GM12878 (cell line): ENCODE results near the gene DELE1. TPM values are rescaled to one million over a fixed set of nuclear protein-coding genes. Genes with fewer than 3 reads are reported as not detected.

Source experiments
- ATAC-seq: fragments of 200-7000 bp; cut with Tn5 transposase; 3 replicates; pipeline ENCODE4 v1.9.1; 2020; ENCODE audit warnings: mild to moderate bottlenecking, moderate library complexity
- BruUV-seq: library from RNA; stranded (reverse); fragments of 400-500 nt; replicated peaks from 2 replicates; lab custom pipeline; 2021; lab: Mats Ljungman, UMichigan
- CTCF ChIA-PET: fragments of 300-600 bp; sonication (Branson Sonifier 250); formaldehyde crosslinking; extraction: SDS; loops from one replicate; lab custom pipeline; 2021; ENCODE audit warnings: inconsistent platforms; lab: Yijun Ruan, JAX
- POLR2A ChIA-PET: fragments of 350-600 bp; formaldehyde crosslinking; extraction: SDS; loops from one replicate; lab custom pipeline; 2021; ENCODE audit warnings: inconsistent platforms; lab: Charles Lee
- RAD21 ChIA-PET: fragments of 300-600 bp; sonication (Branson Sonifier 250); formaldehyde crosslinking; loops from one replicate; lab custom pipeline; 2023; ENCODE audit warnings: antibody characterized with exemption; ENCODE audit not compliant: unreplicated experiment; lab: Charles Lee
- SMC1A ChIA-PET: fragments of 300-600 bp; sonication (Branson Sonifier 250); formaldehyde crosslinking; loops from one replicate; lab custom pipeline; 2023; ENCODE audit not compliant: unreplicated experiment, uncharacterized antibody; lab: Charles Lee
- DNase-seq: peaks from one replicate; pipeline ENCODE4 v3.0.0-alpha.2; 2011; ENCODE audit warnings: low read depth, low spot score
- FAIRE-seq: peaks from 3 replicates; lab custom pipeline; 2011; peaks lifted over from hg19 to GRCh38; lab: Jason Lieb, UNC
- H2AFZ ChIP-seq: 2 replicates; pipeline ENCODE4 v1.6.0; 2011; ENCODE audit warnings: low read depth, low read length, control low read depth; ENCODE audit not compliant: control insufficient read depth
- H3K27ac ChIP-seq: 2 replicates; pipeline ENCODE4 v1.5.1; 2011; ENCODE audit warnings: control low read depth; ENCODE audit not compliant: control insufficient read depth, insufficient read depth
- H3K27me3 ChIP-seq, 2 experiments: replicated peaks in 1 of 2; 2 replicates each; pipeline versions ENCODE4 v1.6.0 to v1.6.1; 2011; ENCODE audit warnings: low read length in 1 of 2; ENCODE audit not compliant: control insufficient read depth in 2 of 2, insufficient read depth in 2 of 2
- H3K36me3 ChIP-seq, 2 experiments: 2 replicates each; pipeline ENCODE4 v1.5.1; 2011; ENCODE audit warnings: low read length in 1 of 2; ENCODE audit not compliant: control insufficient read depth in 2 of 2, insufficient read depth in 2 of 2
- H3K4me1 ChIP-seq: 2 replicates; pipeline ENCODE4 v1.6.1; 2011; ENCODE audit warnings: mild to moderate bottlenecking, low read length, moderate library complexity, mixed read lengths; ENCODE audit not compliant: control insufficient read depth, insufficient read depth
- H3K4me2 ChIP-seq: 2 replicates; pipeline ENCODE4 v1.6.0; 2011; ENCODE audit warnings: control low read depth; ENCODE audit not compliant: control insufficient read depth, insufficient read depth
- H3K4me3 ChIP-seq: fragments of 200-600 bp; sonication (generic); 2 replicates; pipeline ENCODE4 v1.5.1; 2016
- H3K79me2 ChIP-seq: 2 replicates; pipeline ENCODE4 v1.6.0; 2011; ENCODE audit warnings: low read length; ENCODE audit not compliant: control insufficient read depth, insufficient read depth
- H3K9ac ChIP-seq: 2 replicates; pipeline ENCODE4 v1.8.0; 2011; ENCODE audit warnings: low read length, control low read depth, mixed read lengths; ENCODE audit not compliant: control insufficient read depth, insufficient read depth
- H3K9me3 ChIP-seq: replicated peaks from 3 replicates; pipeline ENCODE4 v1.5.1; 2011; ENCODE audit warnings: mild to moderate bottlenecking, low read length; ENCODE audit not compliant: control insufficient read depth, insufficient read depth
- H4K20me1 ChIP-seq: 2 replicates; pipeline ENCODE4 v1.6.0; 2011; ENCODE audit not compliant: control insufficient read depth, insufficient read depth
- ATF7 ChIP-seq: fragments of 450-650 bp; IDR thresholded peaks from 2 replicates; pipeline ENCODE4 v1.6.1; 2016; ENCODE audit warnings: low read depth, mild to moderate bottlenecking
- CBX5 ChIP-seq: sonication (generic); IDR thresholded peaks from 2 replicates; pipeline ENCODE4 v1.6.1; 2016; ENCODE audit warnings: low read depth, moderate library complexity, mild to moderate bottlenecking, inconsistent platforms
- CHD2 ChIP-seq: IDR thresholded peaks from 2 replicates; pipeline ENCODE4 v1.6.1; 2011; ENCODE audit warnings: low read depth, low read length, improper control_type of control experiment, borderline replicate concordance
- E2F4 ChIP-seq: IDR thresholded peaks from 2 replicates; pipeline ENCODE4 v1.6.1; 2012; ENCODE audit warnings: low read depth, low read length, improper control_type of control experiment
- EP300 ChIP-seq, 2 experiments: fragments of 150-350 bp in 1 of 2; IDR thresholded peaks; 2 replicates each; pipeline ENCODE4 v1.6.1; 2011 to 2012; ENCODE audit warnings: low read depth in 2 of 2, low read length in 2 of 2, borderline replicate concordance in 1 of 2, improper control_type of control experiment in 1 of 2, inconsistent platforms in 1 of 2; ENCODE audit not compliant: control insufficient read depth in 1 of 2
- IKZF1 ChIP-seq: fragments of 450-650 bp; conservative IDR thresholded peaks from 2 replicates; pipeline ENCODE4 v1.6.1; 2017; ENCODE audit warnings: antibody characterized with exemption, mild to moderate bottlenecking
- IRF3 ChIP-seq: fragments of 450-650 bp; IDR thresholded peaks from 2 replicates; pipeline ENCODE4 v1.6.1; 2014; ENCODE audit warnings: mild to moderate bottlenecking
- KLF5 ChIP-seq: fragments of 450-650 bp; IDR thresholded peaks from 2 replicates; pipeline ENCODE4 v1.6.1; 2014; ENCODE audit warnings: mild to moderate bottlenecking; ENCODE audit not compliant: partially characterized antibody
- MYB ChIP-seq: fragments of 150-350 bp; IDR thresholded peaks from 2 replicates; pipeline ENCODE4 v1.6.1; 2014; ENCODE audit warnings: mild to moderate bottlenecking, low read depth, low read length, borderline replicate concordance
- NFYB ChIP-seq: IDR thresholded peaks from 2 replicates; pipeline ENCODE4 v1.6.1; 2011; ENCODE audit warnings: low read depth, mild to moderate bottlenecking, low read length, improper control_type of control experiment, moderate library complexity; ENCODE audit not compliant: insufficient read depth
- NR2F1 ChIP-seq: fragments of 450-650 bp; conservative IDR thresholded peaks from 2 replicates; pipeline ENCODE4 v1.6.1; 2017; ENCODE audit warnings: mild to moderate bottlenecking
- RAD21 ChIP-seq: IDR thresholded peaks from 2 replicates; pipeline ENCODE4 v1.6.1; 2011; ENCODE audit warnings: mild to moderate bottlenecking, low read depth, low read length, moderate library complexity; ENCODE audit not compliant: insufficient read depth
- RELA ChIP-seq: fragments of 450-650 bp; IDR thresholded peaks from 2 replicates; pipeline ENCODE4 v1.8.0; 2014; ENCODE audit warnings: borderline replicate concordance; ENCODE audit not compliant: partially characterized antibody
- SIX5 ChIP-seq: IDR thresholded peaks from 2 replicates; pipeline ENCODE4 v1.6.1; 2011; ENCODE audit warnings: mild to moderate bottlenecking, low read depth, low read length, moderate library complexity; ENCODE audit not compliant: severe bottlenecking
- STAT1 ChIP-seq: fragments of 450-650 bp; conservative IDR thresholded peaks from 2 replicates; pipeline ENCODE4 v1.6.1; 2014; ENCODE audit warnings: antibody characterized with exemption, mild to moderate bottlenecking
- YBX1 ChIP-seq: fragments of 450-650 bp; IDR thresholded peaks from 2 replicates; pipeline ENCODE4 v1.6.1; 2016; ENCODE audit warnings: antibody characterized with exemption
- ZNF384 ChIP-seq: IDR thresholded peaks from 2 replicates; pipeline ENCODE4 v1.6.1; 2012; ENCODE audit warnings: low read depth, mild to moderate bottlenecking, low read length, improper control_type of control experiment, borderline replicate concordance
- WGBS: methylation state at CpG from one replicate; pipeline ENCODE4 v1.1.6; 2016; ENCODE audit warnings: low lambda C conversion rate; ENCODE audit not compliant: insufficient replicate concordance, insufficient coverage; ENCODE audit errors: missing lambda C conversion rate; 5-methylcytosine and 5-hydroxymethylcytosine counted together
- in situ Hi-C: fragments of 300-500 bp; cut with MboI; formaldehyde crosslinking; loops from 9 replicates; pipeline ENCODE4 v1.14.3; 2018; ENCODE audit warnings: mixed read lengths
- intact Hi-C: fragments of 100-400 bp; cut with micrococcal nuclease; formaldehyde crosslinking; loops from one replicate; pipeline ENCODE4 v1.14.2; 2022; ENCODE audit not compliant: unreplicated experiment
- polyA plus RNA-seq, 11 experiments: library from polyadenylated mRNA; depleted of rRNA in 4 of 11; unstranded in 6 of 11; stranded (reverse) in 5 of 11; fragments of >200 nt; fragmentation: Nextera tagmentation in 4 of 11; fragmentation: Illumina TruSeq in 1 of 11; extraction: Ambion mirVana in 4 of 11; extraction: Trizol in 1 of 11; gene quantifications; 1 replicate in 1 of 11; 2 replicates in 10 of 11; pipeline versions ENCODE4 v1.2.1 to v1.2.3, GENCODE V29; 2011 to 2016; ENCODE audit warnings: inconsistent platforms in 2 of 11, missing spikeins in 2 of 11, low read depth in 1 of 11
- total RNA-seq, 4 experiments: library from RNA; depleted of rRNA in 3 of 4; stranded (reverse); fragments of >200 nt in 3 of 4; fragmentation: Illumina TruSeq in 1 of 4; extraction: Trizol in 1 of 4; gene quantifications; 2 replicates each; pipeline versions ENCODE4 v1.2.1 to v1.2.3, GENCODE V29; 2013 to 2021

Gene DELE1
- total and polyA plus RNA-seq, 10 of the 15 experiments (the other 5 are each of a cell fraction or from before 2014, with no cell fraction given): 18.9 to 71.4 (median 47.6) TPM

GRCh38 chr5:141928051-141928450, 4.4 kb downstream of the DELE1 start (continued):
- TF ChIP-seq IRF3 (no peak), NFYB (no peak)

- ChIA-PET RAD21 (no interaction called here), SMC1A (no interaction called here), CTCF (interaction anchor here (0.7 kb wide), 1 partner anchor 50 kb away, joined by 3 read pairs; no protein-coding TSS in a partner anchor), POLR2A (no interaction called here)
- Histone ChIP-seq H3K9ac (no peak overlapping the region), H4K20me1 (no peaks in the 10 kb centered on the region), H3K36me3 (peaks cover 12 to 23% of the 10 kb centered on the region in 2 experiments), H3K9me3 (no peaks in the 10 kb centered on the region), H2AFZ (no peak overlapping the region), H3K27me3 (no peaks in the 10 kb centered on the region), H3K4me1 (peaks cover under 1% of the 10 kb centered on the region; the same call in 1 of the 2 replicates), H3K4me2 (no peak overlapping the region), H3K27ac (no peak overlapping the region), H3K79me2 (no peaks in the 10 kb centered on the region; the same call in 1 of the 2 replicates), H3K4me3 (no peak overlapping the region)
- intact Hi-C loops: no loop called here
- BruUV-seq: no TSS peak
- DNase-seq (no peak), ATAC-seq (no peak), FAIRE-seq (no peak)
- in situ Hi-C loops: no loop called here
- WGBS: 92% methylated on average over 19 of the region's 19 CpGs
- TF ChIP-seq KLF5 (no peak), RELA (no peak), EP300 (IDR thresholded peaks at IDR 0.05; ENCODE audit: borderline replicate concordance in 1 of 2, control insufficient read depth in 1 of 2, low read depth in 2 of 2, low read length in 2 of 2) (no peak), IKZF1 (no peak), NFYB (no peak), NR2F1 (no peak), YBX1 (no peak), E2F4 (no peak), SIX5 (no peak), CBX5 (no peak), CHD2 (no peak), STAT1 (no peak), ATF7 (no peak), MYB (no peak), RAD21 (no peak), ZNF384 (no peak)
Observed at GRCh38 chr5:141929398-141930058, 5.9 kb downstream of the DELE1 start.
